Small intestine (tissue), 4 donors: Measurements from ENCODE around the gene MALT1. TPM values are rescaled to one million over a fixed set of nuclear protein-coding genes. Genes with fewer than 3 reads are reported as not detected.

Experiments
- polyA plus RNA-seq, 4 donors: library from polyadenylated mRNA; stranded (reverse) in 3 of 4; unstranded in 1 of 4; fragments of 200-250 nt in 3 of 4; fragments of 120-200 nt in 1 of 4; gene quantifications; one replicate each; pipeline versions ENCODE4 v1.2.1 to v1.2.3, GENCODE V29; 2013
- donor health status: healthy with polysubstance abuse.
- donor health status: Bipolar disorder and iron deficiency.
- donor health status: healthy.

The MALT1 gene
- polyA plus RNA-seq, 4 donors: 4.9 to 27.6 (median 6.3) TPM

Other genes with a start within 250 kb of the MALT1 start
- gene ALPK2, start 42.4 kb upstream of the MALT1 start, polyA plus RNA-seq: under 1 TPM in 3 of 4 donors, not detected in 1; 0.07 to 0.59 (median 0.27) TPM
- 10 to 100 TPM in 1 of 4 donors, 1 to 10 TPM in 3; 1.3 to 23.4 (median 4.9) TPM for gene ZNF532, start 193.4 kb downstream of the MALT1 start, polyA plus RNA-seq